Measurements from ENCODE around the gene ENPP3. TPM values are rescaled to one million over a fixed set of nuclear protein-coding genes. Genes with fewer than 3 reads are reported as not detected.

Gene ENPP3
- total and polyA plus RNA-seq, 9 of the 15 experiments (the other 6 are each of a cell fraction or from before 2014, with no cell fraction given) = 14.0 to 32.8 (median 21.6) TPM

DNA sequence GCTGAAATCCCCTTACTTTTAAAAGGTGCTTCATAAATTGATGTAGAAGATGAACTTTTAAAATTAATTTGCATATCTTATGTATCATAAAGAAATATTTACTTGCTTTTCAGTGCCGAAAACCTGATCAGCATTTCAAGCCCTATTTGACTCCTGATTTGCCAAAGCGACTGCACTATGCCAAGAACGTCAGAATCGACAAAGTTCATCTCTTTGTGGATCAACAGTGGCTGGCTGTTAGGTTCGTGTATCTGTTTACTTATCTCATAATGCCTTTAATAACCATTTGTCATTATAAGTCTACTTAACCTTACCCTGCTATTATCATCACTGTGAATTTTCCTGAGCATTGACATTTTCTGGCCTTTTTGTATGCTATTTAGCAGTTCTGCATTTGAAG lies 56.3 kb downstream of the ENPP3 start:
- H3K9ac ChIP-seq (ENCODE audit: insufficient read depth in 1 of 2, low read depth in 2 of 2, low read length in 2 of 2) = no peak overlapping the region
- H3K4me1 ChIP-seq (replicated peaks in 1 of 2; ENCODE audit: control insufficient read depth in 2 of 2, insufficient read depth in 2 of 2, low read length in 2 of 2) = no peaks in the 10 kb centered on the region
- H3K9me3 ChIP-seq (replicated peaks; ENCODE audit: control insufficient read depth, insufficient read depth, low read depth, low read length) = no peaks in the 10 kb centered on the region
- in situ Hi-C loops (cut with MboI) (loop anchor here (10.0 kb wide), 1 partner anchor 221 kb away; no protein-coding TSS in a partner anchor), intact Hi-C loops (cut with micrococcal nuclease) (no loop called here)
- H3K27ac ChIP-seq (ENCODE audit: extremely low read depth, low read depth, low read length) = no peak overlapping the region
- H3K36me3 ChIP-seq (ENCODE audit: control insufficient read depth, insufficient read depth, low read length) = peaks cover 25% of the 10 kb centered on the region; the same call in 2 of the 3 replicates
- ChIA-PET POLR2A (no interaction called here), CTCF (ENCODE audit: low intra/inter-chr PET ratio) (no interaction called here)
- no peaks in the 10 kb centered on the region for H4K20me1 ChIP-seq (replicated peaks; ENCODE audit: control insufficient read depth, insufficient read depth, low read length)
- TF ChIP-seq BACH1 (tag; IDR thresholded peaks at IDR 0.05) (no peak), BRCA1 (IDR thresholded peaks at IDR 0.05) (no peak), BRCA1 (CRISPR knock-in tag; IDR thresholded peaks at IDR 0.05) (no peak), MCM2 (IDR thresholded peaks at IDR 0.05; ENCODE audit: low read depth) (no peak), ZNF696 (CRISPR knock-in tag; conservative IDR thresholded peaks at IDR 0.05) (no peak), RUNX1 (IDR thresholded peaks at IDR 0.05; ENCODE audit: low read depth) (no peak)
- TF ChIP-seq, protein P1, sequence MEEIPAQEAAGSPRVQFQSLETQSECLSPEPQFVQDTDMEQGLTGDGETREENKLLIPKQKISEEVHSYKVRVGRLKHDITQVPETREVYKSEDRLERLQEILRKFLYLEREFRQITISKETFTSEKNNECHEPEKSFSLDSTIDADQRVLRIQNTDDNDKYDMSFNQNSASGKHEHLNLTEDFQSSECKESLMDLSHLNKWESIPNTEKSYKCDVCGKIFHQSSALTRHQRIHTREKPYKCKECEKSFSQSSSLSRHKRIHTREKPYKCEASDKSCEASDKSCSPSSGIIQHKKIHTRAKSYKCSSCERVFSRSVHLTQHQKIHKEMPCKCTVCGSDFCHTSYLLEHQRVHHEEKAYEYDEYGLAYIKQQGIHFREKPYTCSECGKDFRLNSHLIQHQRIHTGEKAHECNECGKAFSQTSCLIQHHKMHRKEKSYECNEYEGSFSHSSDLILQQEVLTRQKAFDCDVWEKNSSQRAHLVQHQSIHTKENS (CRISPR knock-in tag; IDR thresholded peaks at IDR 0.05) = no peak
- TF ChIP-seq, protein P2, sequence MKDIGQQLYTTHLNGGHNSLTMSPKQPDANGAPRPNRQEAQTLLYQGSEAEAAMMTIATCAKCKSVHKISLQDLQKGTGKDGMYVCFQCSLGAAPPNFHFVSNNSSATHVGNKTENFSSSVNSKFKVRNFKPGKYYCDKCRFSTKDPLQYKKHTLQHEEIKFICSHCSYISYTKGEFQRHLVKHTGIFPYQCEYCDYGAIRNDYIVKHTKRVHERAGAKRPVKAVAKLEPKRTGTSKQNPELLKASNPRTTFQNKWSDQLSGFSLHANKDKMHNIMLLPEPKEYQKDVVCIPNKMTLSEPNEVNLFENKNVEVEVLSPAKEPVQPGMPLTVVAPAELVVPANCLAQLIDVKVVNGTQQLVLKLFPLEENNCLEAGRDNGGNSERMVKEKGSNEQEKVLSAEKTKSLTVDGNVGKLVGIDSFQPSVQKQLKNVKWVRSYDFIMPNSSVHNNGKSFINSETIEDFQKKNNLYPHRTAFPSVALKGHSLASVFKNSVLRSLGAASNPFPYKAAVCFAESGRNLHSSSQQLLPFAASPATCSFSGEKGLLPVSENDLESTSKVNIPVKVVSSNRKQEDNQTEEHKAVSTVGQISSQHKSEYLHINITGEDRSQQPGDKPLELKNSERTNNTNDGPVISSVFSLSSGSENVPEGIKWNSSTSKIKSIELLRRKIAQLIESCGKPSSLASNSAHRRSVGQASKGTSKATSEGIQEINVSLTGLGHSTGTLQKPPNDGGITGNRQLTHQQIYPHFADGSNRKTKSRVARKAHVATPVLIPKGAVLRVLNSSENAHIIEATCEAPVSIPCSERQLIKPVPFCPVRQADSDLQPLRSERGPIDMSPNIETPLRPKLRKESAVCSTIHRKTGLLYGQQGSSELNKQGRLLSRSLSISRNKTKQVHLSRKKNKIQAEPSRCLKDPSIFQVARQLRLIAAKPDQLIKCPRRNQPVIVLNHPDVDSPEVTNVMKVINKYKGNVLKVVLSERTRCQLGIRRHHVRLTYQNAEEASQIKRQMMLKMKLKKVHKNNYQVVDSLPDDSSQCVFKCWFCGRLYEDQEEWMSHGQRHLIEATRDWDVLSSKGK (CRISPR knock-in tag; IDR thresholded peaks at IDR 0.05) = no peak
- DNase-seq (ENCODE audit: extremely low read depth in 1 of 4, low spot score in 3 of 4) (no peak), ATAC-seq (no peak), FAIRE-seq (no peak)
- H2AFZ ChIP-seq (ENCODE audit: low read depth, low read length) = no peak overlapping the region
- H3K4me2 ChIP-seq (ENCODE audit: insufficient read depth, low read length) = no peak overlapping the region
- BruUV-seq (replicated peaks) = no TSS peak
- H3K79me2 ChIP-seq (ENCODE audit: control insufficient read depth, insufficient read depth, low read length) = no peaks in the 10 kb centered on the region
- no peaks in the 10 kb centered on the region for H3K27me3 ChIP-seq (ENCODE audit: control insufficient read depth in 2 of 2, insufficient read depth in 2 of 2, low read length in 2 of 2)
- no peaks in the 10 kb centered on the region for H3K9me1 ChIP-seq (ENCODE audit: control insufficient read depth, insufficient read depth, low read length)
- WGBS (ENCODE audit: insufficient coverage, low coverage, missing lambda C conversion rate) = 81% methylated on average over 5 of the region's 5 CpGs
- H3K4me3 ChIP-seq = no peak overlapping the region
